Pancreas (tissue), 10 donors: ENCODE data around the gene TMPRSS6. TPM values are rescaled to one million over a fixed set of nuclear protein-coding genes. Genes with fewer than 3 reads are reported as not detected.

Source experiments
- ATAC-seq, 4 donors: fragments of 200-7000 bp; cut with Tn5 transposase; one replicate each; pipeline versions ENCODE4 v1.8.0 to v1.9.1; 2020; ENCODE audit warnings: mild to moderate bottlenecking in 4 of 4, moderate library complexity in 4 of 4
- DNase-seq, 6 donors: peaks; one replicate each; pipeline ENCODE4 v3.0.0-alpha.2; 2020
- FAIRE-seq: peaks from 2 replicates; lab custom pipeline; 2012; peaks lifted over from hg19 to GRCh38; lab: Jason Lieb, UNC
- H3K27ac ChIP-seq, 4 donors: fragments of 200-600 bp; sonication (generic); 1 replicate in 3 of 4; 2 replicates in 1 of 4; pipeline versions ENCODE4 v1.5.0 to v1.8.0; 2020
- H3K27me3 ChIP-seq, 4 donors: fragments of 200-600 bp; one replicate each; pipeline ENCODE4 v1.8.0; 2021
- H3K36me3 ChIP-seq, 3 donors: fragments of 200-600 bp; sonication (generic) in 1 of 3; one replicate each; pipeline versions ENCODE4 v1.5.0 to v1.8.0; 2020 to 2021
- H3K4me1 ChIP-seq, 3 donors: fragments of 200-600 bp; one replicate each; pipeline ENCODE4 v1.8.0; 2021
- H3K4me3 ChIP-seq, 4 donors: fragments of 200-600 bp; sonication (generic) in 2 of 4; one replicate each; pipeline versions ENCODE4 v1.5.0 to v1.8.0; 2020 to 2021
- H3K9me3 ChIP-seq, 4 donors: fragments of 200-600 bp; one replicate each; pipeline ENCODE4 v1.8.0; 2021
- WGBS, 2 donors: extraction: QIAGEN DNeasy Blood & Tissue Kit; methylation state at CpG; one replicate each; pipeline ENCODE4 v1.1.7; 2013; 5-methylcytosine and 5-hydroxymethylcytosine counted together
- intact Hi-C, 3 donors: fragments of 100-400 bp; cut with DNase I; formaldehyde crosslinking; loops; one replicate each; pipeline versions ENCODE4 v1.11.1 to v1.14.2; 2022
- polyA plus RNA-seq, 2 donors: library from polyadenylated mRNA; stranded (reverse); fragments of 200-250 nt; gene quantifications; one replicate each; pipeline ENCODE4 v1.2.3, GENCODE V29; 2013
- total RNA-seq, 6 donors: library from RNA; stranded (reverse); fragmentation: NEBNext Ultra II Directional in 4 of 6; extraction: Animal tissue kit (Norgen Biotek cat#: 25700) in 4 of 6; gene quantifications; one replicate each; pipeline versions ENCODE4 v1.2.1 to v1.2.4, GENCODE V29; 2021 to 2023
- TF ChIP-seq, protein P1 (sequence below), 4 donors: fragments of 200-600 bp; sonication (generic) in 3 of 4; IDR thresholded peaks; one replicate each; pipeline versions ENCODE4 v1.5.0 to v1.8.0; 2021; ENCODE audit warnings: antibody characterized with exemption in 4 of 4
- donor health status: healthy with polysubstance abuse.
- donor health status: DM: no; HTN: no; CAD: no; lungs with moderate emphysema.
- donor health status: DM: no; HTN: no; CAD: no.
- donor health status: control.
- donor health status: control.
- donor health status: Bipolar disorder and iron deficiency.
- donor health status: DM: yes; HTN: yes; CAD: no.
- donor health status: DM: no; HTN: no; CAD: no.
- donor health status: DM: no; HTN: no; CAD: no.
- donor health status: DM: yes; HTN: yes; CAD: no.

TMPRSS6 gene
- total and polyA plus RNA-seq, 8 donors, result 0.13 to 3.1 (median 0.33) TPM

DNA sequence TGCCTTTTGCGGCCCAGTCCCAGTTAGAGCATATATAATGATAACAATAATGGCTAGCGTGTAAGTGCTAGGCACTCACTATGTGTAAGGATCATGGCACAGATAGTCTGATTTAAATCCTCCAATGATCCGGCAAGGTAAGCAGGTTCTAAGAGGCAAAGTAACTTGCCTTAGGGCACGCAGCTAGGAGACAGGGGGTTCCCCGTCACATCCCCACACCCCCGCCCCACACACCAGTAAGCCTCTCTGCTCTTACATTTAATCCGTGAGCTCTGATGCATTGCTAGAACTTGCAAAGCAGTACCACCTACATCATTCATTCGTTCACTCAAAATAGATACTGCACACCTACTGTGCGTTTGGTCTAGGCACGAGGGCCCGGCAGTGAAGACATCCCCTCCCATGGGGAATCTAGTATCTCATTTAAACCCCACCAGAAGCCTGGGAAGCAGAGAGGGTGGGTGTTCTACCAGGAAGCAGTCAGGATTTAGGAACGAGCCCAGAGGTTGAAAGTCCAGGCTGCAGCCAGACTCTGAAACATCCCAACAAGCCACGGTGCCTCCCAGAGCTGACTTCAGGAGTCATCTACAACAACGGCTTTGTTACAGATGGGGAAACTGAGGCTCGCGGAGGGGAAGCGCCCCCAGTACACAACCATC lies 20.6 kb downstream of the TMPRSS6 start:
- Histone ChIP-seq H3K4me3 (no peak overlapping the region), H3K36me3 (no peaks in the 10 kb centered on the region), H3K4me1 (no peaks in the 10 kb centered on the region), H3K9me3 (no peaks in the 10 kb centered on the region), H3K27ac (no peak overlapping the region), H3K27me3 (no peaks in the 10 kb centered on the region)
- intact Hi-C loops, result no loop called here
- ATAC-seq (no peak), DNase-seq (no peak), FAIRE-seq (no peak)
- 57 to 68% methylated on average over 17 of the region's 17 CpGs for WGBS, 2 donors
- TF ChIP-seq, protein P1, sequence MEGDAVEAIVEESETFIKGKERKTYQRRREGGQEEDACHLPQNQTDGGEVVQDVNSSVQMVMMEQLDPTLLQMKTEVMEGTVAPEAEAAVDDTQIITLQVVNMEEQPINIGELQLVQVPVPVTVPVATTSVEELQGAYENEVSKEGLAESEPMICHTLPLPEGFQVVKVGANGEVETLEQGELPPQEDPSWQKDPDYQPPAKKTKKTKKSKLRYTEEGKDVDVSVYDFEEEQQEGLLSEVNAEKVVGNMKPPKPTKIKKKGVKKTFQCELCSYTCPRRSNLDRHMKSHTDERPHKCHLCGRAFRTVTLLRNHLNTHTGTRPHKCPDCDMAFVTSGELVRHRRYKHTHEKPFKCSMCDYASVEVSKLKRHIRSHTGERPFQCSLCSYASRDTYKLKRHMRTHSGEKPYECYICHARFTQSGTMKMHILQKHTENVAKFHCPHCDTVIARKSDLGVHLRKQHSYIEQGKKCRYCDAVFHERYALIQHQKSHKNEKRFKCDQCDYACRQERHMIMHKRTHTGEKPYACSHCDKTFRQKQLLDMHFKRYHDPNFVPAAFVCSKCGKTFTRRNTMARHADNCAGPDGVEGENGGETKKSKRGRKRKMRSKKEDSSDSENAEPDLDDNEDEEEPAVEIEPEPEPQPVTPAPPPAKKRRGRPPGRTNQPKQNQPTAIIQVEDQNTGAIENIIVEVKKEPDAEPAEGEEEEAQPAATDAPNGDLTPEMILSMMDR (IDR thresholded peaks at IDR 0.05), result no peak

DNA sequence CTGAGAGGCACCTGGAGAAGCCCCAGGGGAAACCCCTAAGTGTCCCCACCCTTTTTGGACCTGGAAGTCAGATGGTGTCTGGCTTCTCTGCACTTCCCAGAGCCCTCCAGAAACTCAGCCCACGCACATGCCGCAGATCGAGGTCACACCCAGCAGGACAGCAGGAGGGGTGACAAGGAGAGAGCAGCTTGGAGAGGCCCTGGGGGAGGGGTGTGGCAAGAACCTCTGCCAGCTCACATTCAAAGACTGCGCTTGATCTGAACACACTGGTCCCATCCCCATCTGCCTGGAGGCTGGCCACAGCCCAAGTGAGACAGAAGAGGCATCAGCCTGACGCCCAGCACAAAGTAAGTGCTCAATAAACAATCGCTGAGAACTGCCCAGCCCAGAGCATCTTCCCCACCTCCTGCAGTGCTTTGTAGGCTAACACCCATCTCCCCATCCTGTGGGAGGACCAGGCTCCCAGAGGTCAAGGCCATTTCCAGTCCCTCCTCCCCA lies 21.4 kb downstream of the TMPRSS6 start:
- H3K4me3 ChIP-seq, result no peak overlapping the region
- no peak overlapping the region for H3K27ac ChIP-seq
- WGBS, 2 donors, result 50 to 53% methylated on average over 6 of the region's 6 CpGs
- ATAC-seq (no peak), DNase-seq (no peak), FAIRE-seq (no peak)
- intact Hi-C loops, result no loop called here
- H3K9me3 ChIP-seq, result no peaks in the 10 kb centered on the region
- no peaks in the 10 kb centered on the region for H3K36me3 ChIP-seq
- TF ChIP-seq, protein P1 (IDR thresholded peaks at IDR 0.05), result no peak
- H3K27me3 ChIP-seq, result no peaks in the 10 kb centered on the region
- no peaks in the 10 kb centered on the region for H3K4me1 ChIP-seq

DNA sequence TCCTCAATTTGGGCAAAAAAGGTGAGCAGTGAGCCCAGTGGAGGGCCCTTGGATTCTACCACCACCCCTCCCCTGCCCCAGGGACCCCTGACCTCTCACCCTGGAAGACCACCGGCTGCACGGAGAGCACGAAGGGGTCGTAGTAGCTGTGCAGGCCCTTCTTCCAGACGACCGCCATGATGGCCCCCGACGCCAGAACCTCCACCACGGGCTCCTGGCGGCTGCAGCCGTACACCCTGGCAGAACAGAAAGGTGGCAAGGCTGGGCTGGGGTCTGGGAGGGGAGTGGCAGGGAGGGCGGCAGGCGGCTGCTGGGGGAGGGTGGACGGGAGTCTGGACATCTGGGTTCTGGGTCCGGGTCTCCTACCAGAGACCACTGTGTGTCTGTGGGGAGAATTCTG lies 23.3 kb downstream of the TMPRSS6 start:
- H3K27ac ChIP-seq, result no peak overlapping the region
- no peaks in the 10 kb centered on the region for H3K27me3 ChIP-seq
- intact Hi-C loops, result no loop called here
- no peak for DNase-seq
- WGBS, 2 donors, result 53 to 73% methylated on average over 12 to 15 of the region's 15 CpGs
- FAIRE-seq, result no peak
- H3K4me1 ChIP-seq, result no peaks in the 10 kb centered on the region
- H3K4me3 ChIP-seq, result no peak overlapping the region
- no peaks in the 10 kb centered on the region for H3K9me3 ChIP-seq
- H3K36me3 ChIP-seq, result no peaks in the 10 kb centered on the region
- TF ChIP-seq, protein P1 (IDR thresholded peaks at IDR 0.05), result no peak
- no peak for ATAC-seq

DNA sequence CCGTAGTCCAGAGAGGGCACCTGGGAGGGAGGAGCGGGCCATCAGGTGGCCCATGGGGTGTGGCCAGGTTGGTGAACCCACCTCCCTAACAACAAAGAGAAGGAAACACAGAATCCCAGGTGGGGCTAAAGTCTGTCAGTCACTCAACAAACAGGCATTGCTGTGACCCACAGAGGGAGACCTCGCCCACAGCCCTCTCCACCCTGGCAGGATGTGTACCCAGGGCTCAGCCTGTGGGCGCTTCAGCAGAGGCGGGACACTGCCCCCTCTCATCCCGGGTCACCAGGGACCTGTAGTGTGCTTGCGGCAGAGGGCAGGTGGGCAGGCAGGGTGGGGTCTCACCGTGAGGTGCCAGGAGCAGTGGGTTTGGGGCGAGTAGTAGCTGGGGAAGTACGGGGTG lies 25.1 kb downstream of the TMPRSS6 start:
- no peak overlapping the region for H3K27ac ChIP-seq
- no peaks in the 10 kb centered on the region for H3K4me1 ChIP-seq
- H3K4me3 ChIP-seq, result no peak overlapping the region
- no peak for ATAC-seq
- TF ChIP-seq, protein P1 (IDR thresholded peaks at IDR 0.05), result no peak
- DNase-seq, result no peak
- H3K36me3 ChIP-seq, result no peaks in the 10 kb centered on the region
- intact Hi-C loops, result no loop called here
- no peak for FAIRE-seq
- 79 to 84% methylated on average over 10 of the region's 10 CpGs for WGBS, 2 donors
- no peaks in the 10 kb centered on the region for H3K27me3 ChIP-seq
- H3K9me3 ChIP-seq, result no peaks in the 10 kb centered on the region

DNA sequence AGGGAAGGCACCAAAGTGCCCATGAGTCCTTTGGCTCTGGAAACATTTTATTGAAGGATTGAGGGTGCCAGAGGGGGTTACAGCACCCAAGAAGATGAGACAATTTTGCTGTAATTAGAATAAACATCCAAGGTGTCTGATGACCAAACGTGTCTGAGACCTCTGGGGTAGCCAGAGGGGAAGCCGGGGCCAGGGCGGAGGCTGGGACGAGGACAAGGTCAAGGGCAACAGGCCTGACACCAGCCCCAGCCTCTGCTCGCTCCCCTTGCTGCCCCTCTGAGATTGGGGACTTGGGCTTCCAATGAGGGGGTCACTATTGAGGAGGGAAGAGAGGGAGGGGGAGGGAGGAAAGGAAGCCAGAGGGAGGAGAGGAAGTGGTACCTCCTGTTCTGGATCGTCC lies 25.6 kb downstream of the TMPRSS6 start:
- DNase-seq (no peak), FAIRE-seq (no peak), ATAC-seq (no peak)
- Histone ChIP-seq H3K4me1 (no peaks in the 10 kb centered on the region), H3K36me3 (no peaks in the 10 kb centered on the region), H3K27ac (no peak overlapping the region), H3K4me3 (no peak overlapping the region), H3K27me3 (no peaks in the 10 kb centered on the region), H3K9me3 (no peaks in the 10 kb centered on the region)
- intact Hi-C loops, result no loop called here
- TF ChIP-seq, protein P1 (IDR thresholded peaks at IDR 0.05), result no peak
- 74 to 87% methylated on average over 6 of the region's 6 CpGs for WGBS, 2 donors
